B cell (primary cell): Measurements from ENCODE around the gene FOXI1.

Experiments
- EZH2 ChIP-seq: IDR thresholded peaks from 2 replicates; pipeline ENCODE4 v1.6.1; 2012; ENCODE audit warnings: borderline replicate concordance, low read depth, mild to moderate bottlenecking, moderate library complexity, low read length; ENCODE audit not compliant: insufficient read depth, poor library complexity, severe bottlenecking
- TF ChIP-seq, protein P1 (sequence below): fragments of 200-600 bp; IDR thresholded peaks from one replicate; pipeline ENCODE4 v1.8.0; 2022; ENCODE audit warnings: antibody characterized with exemption, mild to moderate bottlenecking

DNA sequence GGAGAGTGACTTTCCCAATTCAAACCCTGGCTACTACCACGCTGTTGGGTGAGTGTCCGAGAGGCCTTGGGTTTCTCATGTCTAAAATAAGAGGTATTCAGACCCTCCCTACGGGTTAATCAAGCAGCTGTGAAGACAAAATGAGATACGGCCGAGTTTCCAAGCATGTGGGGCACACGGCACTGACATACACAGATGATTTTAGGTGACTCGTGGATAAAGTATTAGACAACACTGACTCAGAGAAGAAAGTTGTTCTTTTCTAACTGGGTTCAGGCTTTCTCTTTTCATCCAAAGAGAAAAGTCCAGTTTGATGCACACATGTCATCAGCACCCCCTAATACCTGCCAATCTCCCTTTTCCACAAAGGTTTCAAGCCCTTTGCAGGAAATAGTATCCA is 15.6 kb downstream of the FOXI1 start:
- no peak for TF ChIP-seq EZH2
- TF ChIP-seq, protein P1, sequence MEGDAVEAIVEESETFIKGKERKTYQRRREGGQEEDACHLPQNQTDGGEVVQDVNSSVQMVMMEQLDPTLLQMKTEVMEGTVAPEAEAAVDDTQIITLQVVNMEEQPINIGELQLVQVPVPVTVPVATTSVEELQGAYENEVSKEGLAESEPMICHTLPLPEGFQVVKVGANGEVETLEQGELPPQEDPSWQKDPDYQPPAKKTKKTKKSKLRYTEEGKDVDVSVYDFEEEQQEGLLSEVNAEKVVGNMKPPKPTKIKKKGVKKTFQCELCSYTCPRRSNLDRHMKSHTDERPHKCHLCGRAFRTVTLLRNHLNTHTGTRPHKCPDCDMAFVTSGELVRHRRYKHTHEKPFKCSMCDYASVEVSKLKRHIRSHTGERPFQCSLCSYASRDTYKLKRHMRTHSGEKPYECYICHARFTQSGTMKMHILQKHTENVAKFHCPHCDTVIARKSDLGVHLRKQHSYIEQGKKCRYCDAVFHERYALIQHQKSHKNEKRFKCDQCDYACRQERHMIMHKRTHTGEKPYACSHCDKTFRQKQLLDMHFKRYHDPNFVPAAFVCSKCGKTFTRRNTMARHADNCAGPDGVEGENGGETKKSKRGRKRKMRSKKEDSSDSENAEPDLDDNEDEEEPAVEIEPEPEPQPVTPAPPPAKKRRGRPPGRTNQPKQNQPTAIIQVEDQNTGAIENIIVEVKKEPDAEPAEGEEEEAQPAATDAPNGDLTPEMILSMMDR: no peak
